Activated CD8-positive, alpha-beta memory T cell treated with anti-CD3 and anti-CD28 coated beads, Interleukin-2, amount 50 U/mL, for 1 hour (primary cell): Measurements from ENCODE around the gene SUSD5.
"Not testable (repeated sequence)": the region's sequence is repeated elsewhere in the genome, so short reads cannot be mapped to it uniquely, and the experiment has no call there.

Experiments used
- DNase-seq: peaks from one replicate; pipeline ENCODE4 v3.0.0-alpha.2; 2020; ENCODE audit errors: extremely low read depth

The SUSD5 gene

DNA sequence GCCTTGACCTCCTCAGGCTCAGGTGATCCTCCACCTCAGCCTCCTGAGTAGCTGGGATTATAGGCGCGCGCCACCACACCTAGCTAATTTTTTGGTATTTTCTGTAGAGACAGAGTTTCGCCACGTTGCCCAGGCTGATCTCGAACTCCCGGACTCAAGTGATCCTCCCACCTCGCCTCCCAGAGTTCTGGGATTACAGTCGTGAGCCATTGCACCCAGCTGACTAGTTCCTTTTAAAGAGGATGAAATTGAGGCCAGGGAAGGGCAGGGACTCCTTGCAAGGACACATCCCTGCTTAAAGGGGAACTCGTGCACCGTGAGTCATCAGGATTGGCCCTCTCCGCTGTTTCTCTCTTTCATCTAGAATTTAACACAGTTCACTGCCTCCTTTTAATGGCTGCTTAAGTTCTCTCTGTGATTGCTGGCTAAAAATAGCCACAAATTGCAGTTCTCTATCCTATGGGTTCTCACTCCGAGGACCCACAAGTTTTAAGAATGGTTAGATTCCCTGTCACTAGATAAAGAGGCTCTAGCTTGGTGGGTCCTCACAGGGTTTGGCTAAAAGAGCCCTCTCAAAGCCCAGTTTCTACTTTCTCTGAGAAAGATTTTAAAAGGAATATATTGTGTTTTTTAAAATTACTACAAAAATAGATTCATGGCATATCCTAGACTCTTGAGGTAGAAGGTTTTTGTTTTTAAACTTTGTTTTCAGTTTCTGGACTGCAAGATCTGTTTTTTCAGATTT is 103.4 kb downstream of the SUSD5 start:
- no peak for DNase-seq

DNA sequence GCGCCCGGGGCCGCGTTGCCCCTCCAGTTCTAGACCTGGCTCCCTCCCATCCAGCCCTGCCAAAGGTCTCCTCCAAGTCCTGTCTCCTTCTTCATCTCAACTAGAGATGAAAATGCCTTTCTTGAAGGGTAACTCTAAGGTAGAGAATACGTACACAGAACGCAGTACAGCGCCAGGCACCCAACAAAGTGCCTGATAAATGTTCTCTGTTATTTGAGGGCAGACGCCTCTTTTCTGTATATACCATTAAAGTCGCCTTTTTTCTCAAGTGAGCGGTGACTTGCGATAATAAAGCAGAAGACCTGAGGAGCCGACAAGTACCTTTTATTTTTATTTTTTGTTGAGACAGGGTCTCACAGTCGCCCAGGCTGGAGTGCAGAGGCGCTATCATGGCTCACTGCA is 104.0 kb downstream of the SUSD5 start:
- no peak for DNase-seq

DNA sequence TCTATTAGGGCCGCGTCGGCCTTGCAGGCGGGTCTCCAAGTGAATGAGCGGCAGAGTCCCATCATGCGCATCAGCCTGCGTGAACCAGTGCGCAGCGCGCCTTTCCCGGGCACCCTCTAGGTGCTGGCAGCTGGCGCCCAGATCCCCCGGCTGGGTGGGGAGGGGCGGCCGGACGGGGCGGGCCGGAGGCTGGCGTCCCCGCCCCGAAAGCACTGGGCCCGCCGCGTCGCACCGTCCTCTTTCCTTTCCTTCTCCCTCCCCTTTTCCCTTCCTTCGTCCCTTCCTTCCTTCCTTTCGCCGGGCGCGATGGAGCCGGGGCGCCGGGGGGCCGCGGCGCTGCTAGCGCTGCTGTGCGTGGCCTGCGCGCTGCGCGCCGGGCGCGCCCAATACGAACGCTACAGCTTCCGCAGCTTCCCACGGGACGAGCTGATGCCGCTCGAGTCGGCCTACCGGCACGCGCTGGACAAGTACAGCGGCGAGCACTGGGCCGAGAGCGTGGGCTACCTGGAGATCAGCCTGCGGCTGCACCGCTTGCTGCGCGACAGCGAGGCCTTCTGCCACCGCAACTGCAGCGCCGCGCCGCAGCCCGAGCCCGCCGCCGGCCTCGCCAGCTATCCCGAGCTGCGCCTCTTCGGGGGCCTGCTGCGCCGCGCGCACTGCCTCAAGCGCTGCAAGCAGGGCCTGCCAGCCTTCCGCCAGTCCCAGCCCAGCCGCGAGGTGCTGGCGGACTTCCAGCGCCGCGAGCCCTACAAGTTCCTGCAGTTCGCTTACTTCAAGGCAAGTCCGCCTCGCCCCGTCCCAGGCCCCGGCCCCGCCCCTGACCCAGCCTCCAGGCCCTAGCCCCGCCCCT is 104.6 kb downstream of the SUSD5 start, which contains the start of gene CRTAP:
CRTAP (plus strand) TSS at position 243 of the 850 bp plus-strand sequence; CDS start at position 307, 64 bp downstream.
- peak; percentile 43 for DNase-seq

DNA sequence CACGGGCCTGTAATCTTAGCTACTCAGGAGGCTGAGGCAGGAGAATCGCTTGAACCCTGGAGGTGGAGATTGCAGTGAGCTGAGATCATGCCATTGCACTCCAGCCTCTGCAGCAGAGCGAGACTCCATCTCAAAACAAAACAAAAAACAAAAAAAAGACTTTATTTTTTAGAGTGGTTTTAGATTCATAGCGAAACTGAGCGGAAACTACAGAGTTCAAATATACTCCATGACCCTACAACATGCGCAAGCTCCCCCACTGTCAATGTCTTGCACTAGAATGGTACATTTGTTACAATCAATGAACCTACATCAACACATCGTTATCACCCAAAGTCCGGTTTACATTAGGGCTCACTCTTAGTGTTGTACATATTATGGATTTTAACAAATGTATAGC is 107.0 kb downstream of the SUSD5 start:
- DNase-seq, result no peak

DNA sequence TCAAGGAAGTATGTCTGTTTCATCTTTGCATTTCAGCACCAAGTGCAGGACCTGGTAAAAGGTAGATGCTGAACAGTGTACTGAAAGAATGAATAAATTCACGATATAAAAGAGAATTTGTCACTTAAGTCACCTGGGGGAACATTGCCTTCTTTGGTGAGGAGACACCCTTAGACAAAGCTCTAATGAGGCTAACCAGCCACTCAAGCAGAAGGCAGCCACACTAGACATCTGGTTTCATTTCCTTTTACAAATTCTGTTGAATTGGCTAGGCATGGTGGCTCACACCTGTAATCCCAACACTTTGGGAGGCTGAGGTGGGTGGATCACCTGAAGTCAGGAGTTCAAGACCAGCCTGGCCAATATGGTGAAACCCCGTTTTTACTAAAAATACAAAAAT is 111.8 kb downstream of the SUSD5 start:
- DNase-seq, result not testable (repeated sequence)

DNA sequence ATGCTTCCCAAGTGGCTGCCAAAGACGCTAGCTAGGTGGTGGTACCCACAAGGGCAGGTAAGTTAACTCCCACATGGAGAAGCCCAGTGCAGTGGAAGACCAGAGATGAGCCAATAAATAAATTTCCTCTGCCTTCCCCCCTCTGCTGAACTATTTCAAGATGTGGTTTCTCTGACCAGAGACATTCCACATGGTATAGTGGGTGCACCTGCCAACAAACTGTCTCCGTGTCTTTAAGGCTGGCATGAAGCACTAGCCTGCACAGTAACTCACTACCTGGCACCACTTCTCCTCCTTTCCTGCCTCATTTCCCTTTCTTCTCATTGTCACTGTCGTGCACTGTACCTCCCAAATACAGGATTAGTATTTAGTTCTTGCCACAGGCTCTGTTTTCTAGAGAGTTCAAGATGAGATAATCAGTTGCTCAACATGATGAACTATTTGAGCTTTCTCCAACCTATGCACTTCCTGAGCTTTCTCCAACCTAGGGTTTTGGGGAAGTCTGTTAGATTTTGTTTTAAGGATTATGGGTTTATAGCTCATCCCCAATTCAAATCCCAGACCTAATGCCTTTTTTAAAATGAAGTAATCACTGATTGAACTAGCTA is 113.2 kb downstream of the SUSD5 start:
- DNase-seq, result no peak

DNA sequence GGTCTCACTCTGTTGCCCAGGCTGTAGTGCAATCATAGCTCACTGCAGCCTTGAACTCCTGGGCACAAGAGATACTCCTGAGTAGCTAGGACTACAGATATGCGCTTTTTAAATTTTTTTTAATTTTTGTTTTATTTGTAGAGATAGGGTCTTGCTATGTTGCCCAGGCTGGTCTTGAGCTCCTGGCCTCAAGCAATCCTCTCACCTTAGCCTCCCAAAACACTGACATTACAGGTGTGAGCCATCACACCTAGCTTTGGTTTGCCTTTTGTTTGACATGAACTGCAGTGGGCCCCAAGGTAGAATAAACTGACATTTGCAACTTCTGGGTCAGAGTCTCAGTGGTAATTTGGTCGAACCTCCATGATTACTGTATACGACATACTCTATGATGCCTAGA is 113.8 kb downstream of the SUSD5 start:
- no peak for DNase-seq

DNA sequence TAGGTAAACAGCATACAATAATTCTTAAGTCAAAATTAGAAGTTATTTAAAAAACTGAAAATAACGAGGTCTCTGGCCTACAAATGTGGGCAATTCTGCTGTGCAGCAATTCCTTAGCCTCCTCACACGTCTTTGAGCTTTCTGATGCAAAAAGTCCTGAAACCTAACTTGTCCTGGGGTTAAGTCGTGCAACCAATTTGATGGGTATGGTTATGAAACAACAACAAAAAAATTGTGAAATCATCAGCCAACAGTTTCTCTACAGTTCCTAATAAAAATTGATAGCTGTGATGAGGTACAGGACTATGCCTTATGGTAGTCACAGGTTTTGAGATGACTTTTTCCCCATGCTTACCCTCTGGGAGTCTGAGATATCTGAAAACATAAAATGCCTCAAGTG is 115.1 kb downstream of the SUSD5 start:
- DNase-seq, result no peak

DNA sequence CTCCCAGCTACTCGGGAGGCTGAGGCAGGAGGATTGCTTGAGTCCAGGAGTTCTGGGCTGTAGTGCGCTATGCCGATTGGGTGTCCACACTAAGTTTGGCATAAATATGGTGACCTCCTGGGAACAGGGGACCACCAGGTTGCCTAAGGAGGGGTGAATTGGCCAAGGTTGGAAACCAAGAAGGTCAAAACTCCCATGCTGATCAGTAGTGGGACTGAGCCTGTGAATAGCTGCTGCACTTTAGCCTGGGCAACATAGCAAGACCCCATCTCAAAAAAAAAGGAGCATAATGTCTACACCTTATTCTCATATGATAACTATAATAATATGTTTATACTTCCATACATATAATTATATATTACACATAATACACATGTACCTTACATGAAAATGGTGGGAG is 115.6 kb downstream of the SUSD5 start:
- no peak for DNase-seq

DNA sequence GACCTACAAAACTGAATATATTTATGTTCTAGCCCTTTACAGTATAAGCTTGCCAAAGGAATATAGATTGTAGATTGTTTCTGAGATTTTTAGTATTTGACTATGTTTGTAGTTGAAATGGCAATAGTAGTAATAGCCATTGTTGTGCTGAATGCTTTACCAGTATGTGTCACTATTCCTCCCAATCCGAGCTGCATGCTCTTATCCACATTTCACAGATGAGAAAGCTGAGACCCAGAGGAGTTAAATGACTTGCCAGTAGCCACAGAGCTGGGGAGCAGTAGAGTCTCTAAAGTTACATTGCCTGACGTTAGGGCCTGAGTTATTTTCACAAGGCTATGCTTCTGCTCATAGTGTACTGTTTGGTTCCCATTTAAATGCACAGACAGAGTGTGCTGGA is 118.4 kb downstream of the SUSD5 start:
- no peak for DNase-seq
